Naive thymus-derived CD4-positive, alpha-beta T cell (primary cell): ENCODE results near the gene ASPG. TPM values are rescaled to one million over a fixed set of nuclear protein-coding genes. Genes with fewer than 3 reads are reported as not detected.

Source experiments
- ATAC-seq: fragments of 150-1000 bp; cut with Tn5 transposase; 2 replicates; pipeline ENCODE4 v1.10.0; 2021; ENCODE audit warnings: mild to moderate bottlenecking, moderate library complexity
- CTCF ChIA-PET: fragments of 350-600 bp; sonication (Branson Sonifier 250); formaldehyde crosslinking; loops from one replicate; lab custom pipeline; 2021; ENCODE audit warnings: antibody characterized with exemption; lab: Charles Lee
- POLR2A ChIA-PET: fragments of 350-600 bp; sonication (Branson Sonifier 250); formaldehyde crosslinking; loops from one replicate; lab custom pipeline; 2021; ENCODE audit warnings: antibody characterized with exemption, inconsistent platforms; lab: Charles Lee
- DNase-seq, 9 donors: peaks; one replicate each; pipeline versions ENCODE4 v3.0.0 to v3.0.0-alpha.2; 2020 to 2022; ENCODE audit warnings: mixed read lengths in 1 of 9
- H3K27ac ChIP-seq: one replicate; pipeline ENCODE4 v1.7.0; 2013; ENCODE audit warnings: mild to moderate bottlenecking, low read depth, low read length, moderate library complexity
- H3K27me3 ChIP-seq, 2 donors: one replicate each; pipeline ENCODE4 v1.7.0; 2013; ENCODE audit warnings: low read length in 2 of 2, mild to moderate bottlenecking in 2 of 2, moderate library complexity in 2 of 2; ENCODE audit not compliant: control insufficient read depth in 2 of 2, insufficient read depth in 2 of 2
- H3K36me3 ChIP-seq, 3 experiments: 1 replicate in 2 of 3; 2 replicates in 1 of 3; pipeline ENCODE4 v1.7.0; 2013; ENCODE audit warnings: low read length in 3 of 3, mild to moderate bottlenecking in 3 of 3, moderate library complexity in 1 of 3; ENCODE audit not compliant: insufficient read depth in 3 of 3, control insufficient read depth in 2 of 3
- H3K4me1 ChIP-seq, 2 donors: one replicate each; pipeline ENCODE4 v1.7.0; 2013; ENCODE audit warnings: low read length in 2 of 2, mild to moderate bottlenecking in 2 of 2, moderate library complexity in 1 of 2; ENCODE audit not compliant: control insufficient read depth in 2 of 2, insufficient read depth in 2 of 2
- H3K4me3 ChIP-seq: 2 replicates; pipeline ENCODE4 v1.7.0; 2013; ENCODE audit warnings: mild to moderate bottlenecking, low read length
- H3K9me3 ChIP-seq, 3 experiments: 1 replicate in 2 of 3; 2 replicates in 1 of 3; pipeline ENCODE4 v1.7.0; 2013; ENCODE audit warnings: low read length in 3 of 3; ENCODE audit not compliant: control insufficient read depth in 2 of 3
- H3K27ac Mint-ChIP-seq, 9 donors: one replicate each; pipeline ENCODE4 v1.8.0; 2020 to 2022; ENCODE audit warnings: mixed read lengths in 9 of 9, mild to moderate bottlenecking in 8 of 9, moderate library complexity in 5 of 9, inconsistent platforms in 2 of 9
- H3K27me3 Mint-ChIP-seq, 5 donors: one replicate each; pipeline ENCODE4 v1.8.0; 2021 to 2022; ENCODE audit warnings: mixed read lengths in 5 of 5, mild to moderate bottlenecking in 1 of 5
- H3K36me3 Mint-ChIP-seq, 5 donors: one replicate each; pipeline ENCODE4 v1.8.0; 2020 to 2022; ENCODE audit warnings: mixed read lengths in 5 of 5, mild to moderate bottlenecking in 3 of 5, inconsistent platforms in 1 of 5
- H3K4me1 Mint-ChIP-seq, 7 donors: one replicate each; pipeline ENCODE4 v1.8.0; 2020 to 2022; ENCODE audit warnings: mixed read lengths in 7 of 7, mild to moderate bottlenecking in 3 of 7, inconsistent platforms in 1 of 7
- H3K4me3 Mint-ChIP-seq, 10 donors: one replicate each; pipeline ENCODE4 v1.8.0; 2020 to 2022; ENCODE audit warnings: mild to moderate bottlenecking in 10 of 10, mixed read lengths in 10 of 10, moderate library complexity in 6 of 10, inconsistent platforms in 2 of 10
- H3K9me3 Mint-ChIP-seq, 11 donors: one replicate each; pipeline ENCODE4 v1.8.0; 2020 to 2022; ENCODE audit warnings: mixed read lengths in 11 of 11, mild to moderate bottlenecking in 4 of 11, inconsistent platforms in 1 of 11, moderate library complexity in 1 of 11
- intact Hi-C, 2 donors: fragments of 100-400 bp; cut with micrococcal nuclease; formaldehyde crosslinking; loops; one replicate each; pipeline ENCODE4 v1.15.1; 2023
- polyA plus RNA-seq, 2 donors: library from polyadenylated mRNA; unstranded; fragments of 300-500 nt; fragmentation: Illumina TruSeq; gene quantifications; one replicate each; pipeline ENCODE4 v1.2.3, GENCODE V29; 2021
- total RNA-seq, 6 experiments: library from RNA in 5 of 6; stranded (reverse) in 5 of 6; gene quantifications; 1 replicate in 5 of 6; 2 replicates in 1 of 6; pipeline ENCODE4 v1.2.3 and lab custom pipeline; 2021 to 2026

The ASPG gene
- total RNA-seq (under 1 TPM in 2 of 5 experiments, not detected in 3; 0.11 to 0.38 TPM), polyA plus RNA-seq (not detected), total RNA-seq (lab: John Stamatoyannopoulos, UW) (not detected)

DNA sequence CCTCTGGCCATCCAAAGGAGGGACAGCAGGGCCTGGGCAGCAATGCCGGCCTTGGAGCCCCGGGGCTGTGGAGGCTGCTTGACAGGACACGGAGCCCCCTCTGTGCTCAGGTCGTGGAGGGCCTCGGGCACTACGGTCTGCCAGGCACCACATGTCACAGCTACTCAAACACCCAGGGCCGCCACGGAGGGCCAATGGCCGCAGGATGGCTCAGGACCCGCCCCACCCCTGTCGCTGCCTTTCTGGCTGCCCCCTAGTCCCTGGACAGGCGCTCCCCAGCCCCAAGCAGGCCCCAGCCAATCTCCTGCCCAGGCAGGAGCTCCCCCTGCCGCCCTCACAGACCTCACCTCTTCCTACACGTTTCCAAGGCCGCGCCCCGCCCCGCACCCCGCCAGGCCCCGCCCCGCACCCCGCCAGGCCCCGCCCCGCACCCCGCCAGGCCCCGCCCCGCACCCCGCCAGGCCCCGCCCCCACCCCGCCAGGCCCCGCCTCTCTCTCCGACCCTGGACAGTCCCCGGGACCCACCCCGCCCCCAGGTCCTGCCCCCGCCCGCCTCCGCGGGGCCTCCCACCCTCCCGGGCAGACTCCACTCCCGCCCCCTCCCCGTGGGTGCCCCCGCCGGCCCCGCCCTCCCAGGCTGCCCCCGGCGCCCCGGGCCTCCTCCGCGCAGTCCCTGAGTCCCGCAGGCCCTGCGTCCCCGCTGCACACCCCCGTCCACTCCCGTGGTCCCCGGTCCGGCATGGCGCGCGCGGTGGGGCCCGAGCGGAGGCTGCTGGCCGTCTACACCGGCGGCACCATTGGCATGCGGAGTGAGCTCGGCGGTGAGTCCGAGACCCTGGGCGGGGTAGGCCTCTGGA is at the start of gene ASPG:
ASPG (plus strand) TSS at position 669 of the 857 bp plus-strand sequence; CDS start at position 740, 71 bp downstream.
- H3K9me3 ChIP-seq = no peaks in the 10 kb centered on the region
- no peak within 1 kb of the TSS for H3K27ac ChIP-seq
- no peaks in the 10 kb centered on the region for H3K4me1 ChIP-seq
- H3K4me3 Mint-ChIP-seq = peak within 1 kb of the TSS in 8 of 10 donors; percentile 30 to 64 (median 51)
- intact Hi-C loops = no loop called here
- ATAC-seq (peak; percentile 33), DNase-seq (peak in 2 of 9 donors; percentile 28 to 43)
- H3K4me3 ChIP-seq = no peak within 1 kb of the TSS
- no peaks in the 10 kb centered on the region for H3K27me3 ChIP-seq
- H3K9me3 Mint-ChIP-seq = no peaks in the 10 kb centered on the region
- peaks cover 7 to 25% (median 12%) of the 10 kb centered on the region in 5 donors for H3K27me3 Mint-ChIP-seq
- POLR2A ChIA-PET = no interaction called here
- CTCF ChIA-PET = interaction anchor here (0.9 kb wide), 1 partner anchor 479 kb away, joined by 3 read pairs; no protein-coding TSS in a partner anchor
- H3K27ac Mint-ChIP-seq = peak within 1 kb of the TSS in 1 of 9 donors; percentile 46
- peaks cover 0 to 8% (median 0%) of the 10 kb centered on the region in 7 donors for H3K4me1 Mint-ChIP-seq
- no peaks in the 10 kb centered on the region for H3K36me3 ChIP-seq
- no peaks in the 10 kb centered on the region for H3K36me3 Mint-ChIP-seq

DNA sequence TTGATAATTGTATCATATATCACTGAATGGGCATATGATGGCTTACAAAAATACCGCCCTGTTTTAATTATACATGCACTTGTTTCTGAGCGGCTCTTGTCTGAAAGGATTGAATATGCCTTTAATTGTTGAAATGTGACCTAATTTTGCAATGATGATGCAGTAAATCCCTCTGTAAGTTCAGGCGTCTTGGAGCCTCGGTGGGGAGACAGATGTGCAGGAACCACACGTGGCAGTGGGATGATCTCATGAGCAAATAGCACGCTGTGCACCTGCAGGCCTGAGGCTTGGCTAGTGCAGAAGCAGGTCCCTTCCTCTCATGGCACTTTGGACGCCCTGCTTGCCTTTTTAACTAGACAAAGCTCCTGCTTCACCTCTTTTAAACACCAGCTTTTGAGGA is 49.3 kb upstream of the ASPG start:
- Histone ChIP-seq H3K27me3 (peaks cover 0 to 3% of the 10 kb centered on the region in 2 donors), H3K4me3 (no peak overlapping the region), H3K36me3 (no peaks in the 10 kb centered on the region), H3K27ac (no peak overlapping the region), H3K9me3 (no peaks in the 10 kb centered on the region), H3K4me1 (no peaks in the 10 kb centered on the region)
- CTCF ChIA-PET = interaction anchor here (1.1 kb wide), 1 partner anchor 9 kb away, joined by 4 read pairs; no protein-coding TSS in a partner anchor
- POLR2A ChIA-PET = no interaction called here
- Mint-ChIP-seq H3K4me1 (no peaks in the 10 kb centered on the region), H3K27ac (no peak overlapping the region), H3K36me3 (no peaks in the 10 kb centered on the region), H3K4me3 (no peak overlapping the region), H3K9me3 (peaks cover 0 to 1% (median 0%) of the 10 kb centered on the region in 11 donors), H3K27me3 (peaks cover 14 to 50% (median 32%) of the 10 kb centered on the region in 5 donors)
- intact Hi-C loops = no loop called here
- DNase-seq (no peak), ATAC-seq (no peak)

DNA sequence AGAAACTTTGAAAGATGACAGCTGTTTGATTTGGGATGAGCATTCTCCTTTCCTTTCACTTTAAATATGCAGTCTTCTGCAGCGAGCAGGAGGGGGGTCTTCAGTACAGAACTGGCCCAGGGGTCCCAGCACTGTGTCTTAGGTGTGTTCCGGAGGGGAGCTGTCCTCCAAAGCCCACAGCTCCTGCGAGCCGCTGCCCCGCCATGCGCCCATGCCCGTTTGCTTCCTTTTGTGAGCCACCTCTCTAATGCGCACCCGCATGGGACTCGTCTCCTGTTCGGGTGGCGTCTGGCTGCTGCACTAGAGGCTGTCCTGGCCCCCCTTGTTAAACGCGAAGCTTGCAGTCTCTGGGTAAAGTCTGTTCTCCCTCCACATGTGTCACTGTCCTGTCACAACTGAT is 48.4 kb upstream of the ASPG start:
- intact Hi-C loops = no loop called here
- peaks cover 15 to 51% (median 36%) of the 10 kb centered on the region in 5 donors for H3K27me3 Mint-ChIP-seq
- Histone ChIP-seq H3K4me1 (no peaks in the 10 kb centered on the region), H3K36me3 (no peaks in the 10 kb centered on the region), H3K4me3 (no peak overlapping the region), H3K27ac (no peak overlapping the region), H3K27me3 (peaks cover 0 to 3% of the 10 kb centered on the region in 2 donors), H3K9me3 (no peaks in the 10 kb centered on the region)
- ATAC-seq = no peak
- H3K9me3 Mint-ChIP-seq = peaks cover 0 to 1% (median 0%) of the 10 kb centered on the region in 11 donors
- ChIA-PET CTCF (interaction anchor here (1.1 kb wide), 1 partner anchor 10 kb away, joined by 4 read pairs; no protein-coding TSS in a partner anchor), POLR2A (no interaction called here)
- H3K36me3 Mint-ChIP-seq = no peaks in the 10 kb centered on the region
- H3K4me3 Mint-ChIP-seq = no peak overlapping the region
- no peaks in the 10 kb centered on the region for H3K4me1 Mint-ChIP-seq
- DNase-seq = no peak
- H3K27ac Mint-ChIP-seq = no peak overlapping the region

DNA sequence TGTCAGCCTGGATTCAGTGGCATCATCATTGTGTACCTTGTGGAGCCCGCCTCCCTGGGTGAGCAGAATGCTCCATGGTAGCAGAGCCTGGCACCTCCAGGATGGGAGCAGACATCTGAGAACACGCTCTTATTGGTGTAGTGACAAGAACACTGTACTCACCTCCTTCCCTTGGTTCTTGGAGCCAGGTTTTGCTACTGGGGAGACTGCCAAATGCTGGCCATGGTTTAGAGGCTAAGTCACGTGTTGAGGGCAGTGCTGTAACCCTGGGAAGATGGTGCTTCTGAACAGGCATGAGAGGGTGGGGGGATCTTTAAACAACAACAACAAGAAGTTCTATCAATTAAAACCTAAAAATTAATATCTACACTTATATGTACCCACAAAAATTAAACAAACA is 47.6 kb upstream of the ASPG start:
- Histone ChIP-seq H3K27ac (no peak overlapping the region), H3K4me1 (no peaks in the 10 kb centered on the region), H3K36me3 (no peaks in the 10 kb centered on the region), H3K27me3 (peaks cover 0 to 3% of the 10 kb centered on the region in 2 donors), H3K9me3 (no peaks in the 10 kb centered on the region), H3K4me3 (no peak overlapping the region)
- H3K9me3 Mint-ChIP-seq = peaks cover 0 to 1% (median 0%) of the 10 kb centered on the region in 11 donors
- no peak for DNase-seq
- POLR2A ChIA-PET = no interaction called here
- no peaks in the 10 kb centered on the region for H3K36me3 Mint-ChIP-seq
- H3K27me3 Mint-ChIP-seq = peaks cover 13 to 55% (median 34%) of the 10 kb centered on the region in 5 donors
- intact Hi-C loops = no loop called here
- no peak overlapping the region for H3K4me3 Mint-ChIP-seq
- no peaks in the 10 kb centered on the region for H3K4me1 Mint-ChIP-seq
- CTCF ChIA-PET = interaction anchor here (0.6 kb wide), 1 partner anchor 41 kb away, joined by 3 read pairs; no protein-coding TSS in a partner anchor
- no peak overlapping the region for H3K27ac Mint-ChIP-seq
- no peak for ATAC-seq

DNA sequence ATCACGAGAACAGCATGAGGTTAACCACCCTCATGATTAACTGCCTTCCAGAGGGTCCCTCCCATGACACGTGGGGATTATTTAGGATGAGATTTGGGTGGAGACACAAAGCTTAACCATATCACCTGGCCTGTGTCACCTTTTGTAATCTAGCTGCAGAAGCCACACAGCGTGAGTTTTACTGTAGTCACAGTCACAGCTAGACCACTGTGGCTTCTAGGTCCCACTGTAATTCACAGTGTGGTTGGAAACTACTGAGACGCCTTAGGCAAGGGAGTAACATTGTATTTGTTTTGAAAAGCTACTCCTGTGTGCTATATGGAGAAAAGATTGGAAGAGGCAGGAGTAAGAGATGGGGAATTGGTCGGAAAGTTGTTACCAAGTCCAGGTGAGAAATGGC is 46.3 kb upstream of the ASPG start:
- no peaks in the 10 kb centered on the region for H3K9me3 ChIP-seq
- CTCF ChIA-PET = interaction anchor here (0.5 kb wide), 1 partner anchor 179 kb away, joined by 3 read pairs; no protein-coding TSS in a partner anchor
- POLR2A ChIA-PET = no interaction called here
- intact Hi-C loops = no loop called here
- Mint-ChIP-seq H3K27ac (no peak overlapping the region), H3K4me3 (no peak overlapping the region), H3K9me3 (peaks cover 0 to 1% (median 0%) of the 10 kb centered on the region in 11 donors), H3K36me3 (no peaks in the 10 kb centered on the region), H3K27me3 (peaks cover 13 to 53% (median 30%) of the 10 kb centered on the region in 5 donors), H3K4me1 (no peaks in the 10 kb centered on the region)
- no peaks in the 10 kb centered on the region for H3K36me3 ChIP-seq
- no peak for DNase-seq
- no peaks in the 10 kb centered on the region for H3K4me1 ChIP-seq
- H3K27me3 ChIP-seq = peaks cover 0 to 3% of the 10 kb centered on the region in 2 donors
- no peak overlapping the region for H3K27ac ChIP-seq
- no peak for ATAC-seq
- no peak overlapping the region for H3K4me3 ChIP-seq

DNA sequence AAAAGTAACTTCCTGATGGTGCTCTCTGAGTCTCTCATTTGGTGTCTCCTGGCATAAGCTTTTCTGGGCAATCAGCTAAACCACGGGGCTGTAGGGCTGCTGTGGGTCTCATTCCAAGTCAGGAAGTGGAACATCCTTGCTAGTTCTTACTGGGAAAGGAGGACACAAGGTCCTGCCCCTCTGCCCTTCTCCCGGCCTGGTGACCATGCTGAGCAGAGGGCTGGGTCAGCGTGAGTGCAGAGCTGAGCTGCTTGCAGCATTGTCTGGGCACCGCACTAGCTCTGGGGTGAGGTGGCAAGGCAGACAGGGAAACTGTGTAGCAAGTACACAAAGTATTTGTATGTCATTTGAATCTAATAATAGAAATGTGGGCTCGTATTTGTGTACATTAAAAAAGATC is 45.0 kb upstream of the ASPG start:
- ChIA-PET CTCF (no interaction called here), POLR2A (no interaction called here)
- Histone ChIP-seq H3K27me3 (peaks cover 0 to 3% of the 10 kb centered on the region in 2 donors), H3K36me3 (no peaks in the 10 kb centered on the region), H3K27ac (no peak overlapping the region), H3K9me3 (no peaks in the 10 kb centered on the region), H3K4me3 (no peak overlapping the region), H3K4me1 (no peaks in the 10 kb centered on the region)
- Mint-ChIP-seq H3K9me3 (no peaks in the 10 kb centered on the region), H3K36me3 (no peaks in the 10 kb centered on the region), H3K4me1 (no peaks in the 10 kb centered on the region), H3K27ac (no peak overlapping the region), H3K4me3 (no peak overlapping the region), H3K27me3 (peaks cover 13 to 44% (median 26%) of the 10 kb centered on the region in 5 donors)
- intact Hi-C loops = no loop called here
- no peak for ATAC-seq
- no peak for DNase-seq
